Measurements from ENCODE around the gene AP3B2.

DNA sequence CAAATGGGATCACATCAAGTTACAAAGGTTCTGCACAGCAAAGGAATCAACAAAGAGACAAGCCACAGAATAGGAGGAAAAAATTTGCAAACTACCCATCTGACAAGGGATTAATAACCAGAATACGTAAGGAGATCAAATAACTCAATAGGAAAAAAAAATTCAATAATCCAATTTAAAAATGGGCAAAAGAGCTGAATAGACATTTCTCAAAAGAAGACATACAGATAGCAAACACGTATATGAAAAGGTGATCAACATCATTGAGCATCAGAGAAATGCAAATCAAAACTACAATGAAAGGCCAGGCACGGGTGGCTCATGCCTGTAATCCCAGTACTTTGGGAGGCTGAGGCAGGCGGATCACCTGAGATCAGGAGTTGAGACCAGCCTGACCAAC is 39.0 kb downstream of the AP3B2 start:
- no peak for TF ChIP-seq EZH2phosphoT487 (IDR thresholded peaks at IDR 0.05; ENCODE audit: low read length)
- no peak for TF ChIP-seq EZH2 (optimal IDR thresholded peaks at IDR 0.05; ENCODE audit: low read depth, low read length)
- TF ChIP-seq, protein P1, sequence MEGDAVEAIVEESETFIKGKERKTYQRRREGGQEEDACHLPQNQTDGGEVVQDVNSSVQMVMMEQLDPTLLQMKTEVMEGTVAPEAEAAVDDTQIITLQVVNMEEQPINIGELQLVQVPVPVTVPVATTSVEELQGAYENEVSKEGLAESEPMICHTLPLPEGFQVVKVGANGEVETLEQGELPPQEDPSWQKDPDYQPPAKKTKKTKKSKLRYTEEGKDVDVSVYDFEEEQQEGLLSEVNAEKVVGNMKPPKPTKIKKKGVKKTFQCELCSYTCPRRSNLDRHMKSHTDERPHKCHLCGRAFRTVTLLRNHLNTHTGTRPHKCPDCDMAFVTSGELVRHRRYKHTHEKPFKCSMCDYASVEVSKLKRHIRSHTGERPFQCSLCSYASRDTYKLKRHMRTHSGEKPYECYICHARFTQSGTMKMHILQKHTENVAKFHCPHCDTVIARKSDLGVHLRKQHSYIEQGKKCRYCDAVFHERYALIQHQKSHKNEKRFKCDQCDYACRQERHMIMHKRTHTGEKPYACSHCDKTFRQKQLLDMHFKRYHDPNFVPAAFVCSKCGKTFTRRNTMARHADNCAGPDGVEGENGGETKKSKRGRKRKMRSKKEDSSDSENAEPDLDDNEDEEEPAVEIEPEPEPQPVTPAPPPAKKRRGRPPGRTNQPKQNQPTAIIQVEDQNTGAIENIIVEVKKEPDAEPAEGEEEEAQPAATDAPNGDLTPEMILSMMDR (IDR thresholded peaks at IDR 0.05; ENCODE audit: low read length), result no peak

Measured in MM.1S (cell line).